ENCODE measurements around the gene ADAMTSL4. TPM values are rescaled to one million over a fixed set of nuclear protein-coding genes. Genes with fewer than 3 reads are reported as not detected.
"Not testable (repeated sequence)": the region's sequence is repeated elsewhere in the genome, so short reads cannot be mapped to it uniquely, and the experiment has no call there.

ADAMTSL4 gene
- total RNA-seq, 4 donors from 2014 or later: 7.2 to 22.7 (median 18.0) TPM

GRCh38 chr1:150568594-150568966 is 19.4 kb downstream of the ADAMTSL4 start:
- Histone ChIP-seq H3K4me3 (peak overlapping the region; percentile 41), H3K27ac (peak overlapping the region; percentile 100), H3K27me3 (no peaks in the 10 kb centered on the region), H3K36me3 (peaks cover 18% of the 10 kb centered on the region), H3K9me3 (no peaks in the 10 kb centered on the region), H3K4me1 (peaks cover 99% of the 10 kb centered on the region)
- TF ChIP-seq POLR2A (IDR thresholded peaks at IDR 0.05) (no peak), CTCF (IDR thresholded peaks at IDR 0.05) (no peak), EP300 (IDR thresholded peaks at IDR 0.05) (no peak), POLR2AphosphoS5 (IDR thresholded peaks at IDR 0.05) (no peak)
- DNase-seq (ENCODE audit: low spot score in 2 of 2): no peak

GRCh38 chr1:150572918-150573647 is 23.9 kb downstream of the ADAMTSL4 start:
- H3K36me3 ChIP-seq: peaks cover 57% of the 10 kb centered on the region
- peak overlapping the region; percentile 72 for H3K27ac ChIP-seq
- H3K27me3 ChIP-seq: no peaks in the 10 kb centered on the region
- peak overlapping the region; percentile 98 for H3K4me3 ChIP-seq
- WGBS: 35% methylated on average over 4 of the region's 4 CpGs
- no peak for DNase-seq (ENCODE audit: low spot score in 2 of 2)
- peaks cover 81% of the 10 kb centered on the region for H3K4me1 ChIP-seq
- TF ChIP-seq CTCF (IDR thresholded peaks at IDR 0.05) (no peak), POLR2A (IDR thresholded peaks at IDR 0.05) (no peak), EP300 (IDR thresholded peaks at IDR 0.05) (no peak), POLR2AphosphoS5 (IDR thresholded peaks at IDR 0.05) (no peak)
- H3K9me3 ChIP-seq: no peaks in the 10 kb centered on the region

DNA sequence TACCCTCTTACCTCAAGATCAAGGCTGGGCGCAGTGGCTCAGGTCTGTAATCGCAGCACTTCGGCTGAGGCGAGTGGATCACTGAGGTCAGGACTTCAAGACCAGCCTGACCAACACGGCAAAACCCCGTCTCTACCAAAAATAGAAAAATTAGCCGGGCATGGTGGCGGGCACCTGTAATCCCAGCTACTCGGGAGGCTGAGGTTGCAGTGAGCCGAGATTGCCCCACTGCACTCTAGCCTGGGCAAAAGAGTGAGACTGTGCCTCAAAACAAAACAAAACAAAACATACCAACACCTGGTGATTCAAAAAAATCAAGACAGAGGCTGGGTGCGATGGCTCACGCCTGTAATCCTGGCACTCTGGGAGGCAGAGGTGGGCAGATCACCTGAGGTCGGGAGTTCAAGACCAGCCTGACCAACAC is 24.5 kb downstream of the ADAMTSL4 start:
- not testable (repeated sequence) for H3K9me3 ChIP-seq; DNase-seq (ENCODE audit: low spot score in 2 of 2); H3K27me3 ChIP-seq
- WGBS: 82% methylated on average over 13 of the region's 13 CpGs
- Histone ChIP-seq H3K36me3 (peaks cover 57% of the 10 kb centered on the region), H3K4me3 (peak overlapping the region; percentile 98), H3K4me1 (peaks cover 75% of the 10 kb centered on the region), H3K27ac (peak overlapping the region; percentile 100)

GRCh38 chr1:150574260-150575071 is 25.3 kb downstream of the ADAMTSL4 start:
- 35% methylated on average over 6 of the region's 6 CpGs for WGBS
- no peak for DNase-seq (ENCODE audit: low spot score in 2 of 2)
- H3K9me3 ChIP-seq: no peaks in the 10 kb centered on the region
- H3K4me3 ChIP-seq: peak overlapping the region; percentile 98
- no peak for TF ChIP-seq EP300 (IDR thresholded peaks at IDR 0.05)
- TF ChIP-seq POLR2A (IDR thresholded peaks at IDR 0.05): no peak
- TF ChIP-seq CTCF (IDR thresholded peaks at IDR 0.05): no peak
- TF ChIP-seq POLR2AphosphoS5 (IDR thresholded peaks at IDR 0.05): no peak
- no peaks in the 10 kb centered on the region for H3K27me3 ChIP-seq
- H3K36me3 ChIP-seq: peaks cover 57% of the 10 kb centered on the region
- peak overlapping the region; percentile 100 for H3K27ac ChIP-seq
- peaks cover 67% of the 10 kb centered on the region for H3K4me1 ChIP-seq

GRCh38 chr1:150575072-150575489 is 25.9 kb downstream of the ADAMTSL4 start:
- H3K27ac ChIP-seq: peak overlapping the region; percentile 100
- peak overlapping the region; percentile 98 for H3K4me3 ChIP-seq
- H3K27me3 ChIP-seq: no peaks in the 10 kb centered on the region
- no peak for DNase-seq (ENCODE audit: low spot score in 2 of 2)
- H3K4me1 ChIP-seq: peaks cover 64% of the 10 kb centered on the region
- WGBS: 21% methylated on average over 4 of the region's 4 CpGs
- TF ChIP-seq POLR2AphosphoS5 (IDR thresholded peaks at IDR 0.05) (no peak), EP300 (IDR thresholded peaks at IDR 0.05) (no peak)
- H3K9me3 ChIP-seq: no peaks in the 10 kb centered on the region
- H3K36me3 ChIP-seq: peaks cover 57% of the 10 kb centered on the region
